GM21825 (cell line): ENCODE measurements around the gene PCDHGA12.
A peak's percentile ranks its signal among the peaks of the same experiment; 100 is the strongest.
"Not testable (repeated sequence)": the region's sequence is repeated elsewhere in the genome, so short reads cannot be mapped to it uniquely, and the experiment has no call there.

Source experiments
- ATAC-seq: cut with Tn5 transposase; IDR thresholded peaks from one replicate; pipeline ENCODE4 v1.9.1; 2021; ENCODE audit warnings: mild to moderate bottlenecking, moderate library complexity; ENCODE audit not compliant: unreplicated experiment

The PCDHGA12 gene

GRCh38 chr5:141430332-141431113 lies at the start of gene PCDHGA12:
TSS of gene PCDHGA12 (plus strand) at chr5:141430507. CDS start at chr5:141430760, 253 bp downstream.
- ATAC-seq = peak; percentile 88

DNA sequence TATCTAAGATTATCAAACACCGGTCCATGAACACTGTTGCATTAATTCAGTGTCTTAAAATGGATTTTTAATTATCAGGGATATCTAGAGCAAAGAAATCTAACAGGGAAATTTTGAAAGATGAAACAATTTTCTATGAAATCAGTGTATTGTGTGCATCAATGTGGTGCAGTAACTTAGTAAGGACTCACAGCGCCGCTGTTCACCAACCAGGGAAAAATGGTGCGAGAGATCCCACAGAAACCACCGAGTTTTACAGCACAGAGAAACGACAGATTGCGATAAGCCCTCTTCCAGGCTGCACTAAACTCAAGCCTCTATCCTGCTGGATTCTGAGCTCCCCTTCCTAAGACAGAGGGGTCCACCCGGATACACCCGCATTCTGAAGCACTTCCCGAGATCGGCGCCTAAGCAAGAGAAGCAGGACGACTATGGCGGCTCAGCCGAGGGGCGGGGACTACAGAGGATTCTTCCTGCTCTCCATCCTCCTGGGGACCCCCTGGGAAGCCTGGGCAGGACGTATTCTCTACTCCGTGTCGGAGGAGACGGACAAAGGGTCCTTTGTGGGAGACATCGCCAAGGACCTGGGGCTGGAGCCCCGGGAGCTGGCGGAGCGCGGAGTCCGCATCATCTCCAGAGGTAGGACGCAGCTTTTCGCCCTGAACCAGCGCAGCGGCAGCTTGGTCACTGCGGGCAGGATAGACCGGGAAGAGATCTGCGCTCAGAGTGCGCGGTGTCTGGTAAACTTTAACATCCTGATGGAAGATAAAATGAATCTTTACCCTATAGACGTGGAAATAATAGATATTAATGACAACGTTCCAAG lies 47.6 kb upstream of the PCDHGA12 start, which contains the start of gene PCDHGA7:
Gene PCDHGA7 (plus strand): TSS at position 274 of the 826 bp plus-strand sequence. CDS start 158 bp downstream, at position 432.
- no peak for ATAC-seq

DNA sequence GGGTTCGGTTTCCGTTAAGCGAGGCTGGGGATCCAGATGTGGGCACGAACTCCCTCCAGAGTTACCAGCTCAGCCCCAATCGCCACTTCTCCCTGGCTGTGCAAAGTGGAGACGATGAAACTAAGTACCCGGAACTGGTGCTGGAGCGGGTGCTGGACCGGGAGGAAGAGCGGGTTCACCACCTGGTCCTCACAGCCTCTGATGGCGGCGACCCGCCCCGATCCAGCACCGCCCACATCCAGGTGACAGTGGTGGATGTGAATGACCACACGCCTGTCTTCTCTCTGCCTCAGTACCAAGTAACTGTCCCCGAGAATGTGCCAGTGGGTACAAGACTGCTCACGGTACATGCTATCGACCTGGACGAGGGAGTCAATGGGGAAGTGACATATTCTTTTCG lies 47.0 kb upstream of the PCDHGA12 start:
- no peak for ATAC-seq

DNA sequence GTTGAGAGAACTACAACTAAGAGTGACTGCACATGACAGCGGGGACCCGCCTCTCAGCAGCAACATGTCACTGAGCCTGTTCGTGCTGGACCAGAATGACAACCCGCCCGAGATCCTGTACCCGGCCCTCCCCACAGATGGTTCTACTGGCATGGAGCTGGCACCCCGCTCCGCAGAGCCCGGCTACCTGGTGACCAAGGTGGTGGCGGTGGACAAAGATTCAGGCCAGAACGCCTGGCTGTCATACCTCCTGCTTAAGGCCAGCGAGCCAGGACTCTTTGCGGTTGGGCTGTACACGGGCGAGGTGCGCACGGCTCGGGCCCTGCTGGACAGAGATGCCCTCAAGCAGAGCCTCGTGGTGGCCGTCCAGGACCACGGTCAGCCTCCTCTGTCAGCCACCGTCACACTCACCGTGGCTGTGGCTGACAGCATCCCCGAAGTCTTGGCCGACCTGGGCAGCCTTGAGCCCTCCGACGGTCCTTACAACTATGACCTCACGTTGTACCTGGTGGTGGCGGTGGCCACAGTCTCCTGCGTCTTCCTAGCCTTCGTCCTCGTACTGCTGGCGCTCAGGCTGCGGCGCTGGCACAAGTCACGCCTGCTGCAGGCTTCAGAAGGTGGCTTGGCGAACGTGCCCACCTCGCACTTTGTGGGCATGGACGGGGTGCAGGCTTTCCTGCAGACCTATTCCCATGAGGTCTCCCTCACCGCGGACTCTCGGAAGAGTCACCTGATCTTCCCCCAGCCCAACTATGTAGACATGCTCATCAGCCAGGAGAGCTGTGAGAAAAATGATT lies 45.6 kb upstream of the PCDHGA12 start:
- no peak for ATAC-seq

GRCh38 chr5:141387557-141388311 lies 42.6 kb upstream of the PCDHGA12 start, which contains the start of gene PCDHGB4:
TSS of gene PCDHGB4 (plus strand) at chr5:141387698. CDS start at chr5:141387885, 187 bp downstream.
- peak; percentile 60 for ATAC-seq

GRCh38 chr5:141388661-141389060 lies 41.6 kb upstream of the PCDHGA12 start:
- no peak for ATAC-seq

- ATAC-seq = no peak
These were observed 40.9 kb upstream of the PCDHGA12 start for GRCh38 chr5:141389153-141390042.

DNA sequence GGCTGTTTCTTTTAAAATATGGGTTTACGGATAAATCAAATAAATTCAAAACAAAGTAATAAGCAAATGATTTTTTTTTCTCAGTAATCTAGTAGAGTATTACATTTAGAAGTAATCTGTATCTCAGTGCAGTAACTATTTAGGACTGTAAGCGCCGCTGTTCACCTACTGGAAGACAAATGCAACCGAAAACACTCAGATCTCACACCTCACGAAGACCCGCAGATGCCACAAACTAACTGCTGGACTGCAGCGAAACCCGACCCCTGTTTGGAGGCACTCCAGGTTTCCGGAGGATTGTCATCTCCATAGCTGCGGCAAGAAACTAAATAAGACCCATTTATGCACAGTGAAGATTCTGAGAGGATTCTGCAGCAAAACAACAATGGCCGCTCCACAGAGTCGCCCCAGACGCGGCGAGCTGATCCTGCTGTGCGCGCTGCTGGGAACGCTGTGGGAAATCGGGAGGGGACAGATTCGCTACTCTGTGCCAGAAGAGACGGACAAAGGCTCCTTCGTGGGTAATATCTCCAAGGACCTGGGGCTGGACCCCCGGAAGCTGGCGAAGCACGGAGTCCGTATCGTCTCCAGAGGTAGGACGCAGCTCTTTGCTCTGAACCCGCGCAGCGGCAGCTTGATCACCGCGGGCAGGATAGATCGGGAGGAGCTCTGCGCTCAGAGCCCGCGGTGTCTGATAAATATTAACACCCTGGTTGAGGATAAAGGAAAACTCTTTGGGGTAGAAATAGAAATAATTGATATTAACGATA lies 37.7 kb upstream of the PCDHGA12 start, which contains the start of gene PCDHGA8:
Gene PCDHGA8 (plus strand): TSS at position 205 of the 770 bp plus-strand sequence. CDS start 181 bp downstream, at position 386.
- ATAC-seq = no peak

DNA sequence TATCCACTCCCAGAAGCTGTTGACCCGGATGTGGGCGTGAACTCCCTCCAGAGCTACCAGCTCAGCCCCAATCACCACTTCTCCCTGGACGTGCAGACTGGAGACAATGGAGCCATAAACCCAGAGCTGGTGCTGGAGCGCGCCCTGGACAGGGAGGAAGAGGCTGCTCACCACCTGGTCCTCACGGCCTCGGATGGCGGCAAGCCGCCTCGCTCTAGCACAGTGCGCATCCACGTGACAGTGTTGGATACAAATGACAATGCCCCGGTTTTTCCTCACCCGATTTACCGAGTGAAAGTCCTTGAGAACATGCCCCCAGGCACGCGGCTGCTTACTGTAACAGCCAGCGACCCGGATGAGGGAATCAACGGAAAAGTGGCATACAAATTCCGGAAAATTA lies 37.0 kb upstream of the PCDHGA12 start:
- no peak for ATAC-seq

DNA sequence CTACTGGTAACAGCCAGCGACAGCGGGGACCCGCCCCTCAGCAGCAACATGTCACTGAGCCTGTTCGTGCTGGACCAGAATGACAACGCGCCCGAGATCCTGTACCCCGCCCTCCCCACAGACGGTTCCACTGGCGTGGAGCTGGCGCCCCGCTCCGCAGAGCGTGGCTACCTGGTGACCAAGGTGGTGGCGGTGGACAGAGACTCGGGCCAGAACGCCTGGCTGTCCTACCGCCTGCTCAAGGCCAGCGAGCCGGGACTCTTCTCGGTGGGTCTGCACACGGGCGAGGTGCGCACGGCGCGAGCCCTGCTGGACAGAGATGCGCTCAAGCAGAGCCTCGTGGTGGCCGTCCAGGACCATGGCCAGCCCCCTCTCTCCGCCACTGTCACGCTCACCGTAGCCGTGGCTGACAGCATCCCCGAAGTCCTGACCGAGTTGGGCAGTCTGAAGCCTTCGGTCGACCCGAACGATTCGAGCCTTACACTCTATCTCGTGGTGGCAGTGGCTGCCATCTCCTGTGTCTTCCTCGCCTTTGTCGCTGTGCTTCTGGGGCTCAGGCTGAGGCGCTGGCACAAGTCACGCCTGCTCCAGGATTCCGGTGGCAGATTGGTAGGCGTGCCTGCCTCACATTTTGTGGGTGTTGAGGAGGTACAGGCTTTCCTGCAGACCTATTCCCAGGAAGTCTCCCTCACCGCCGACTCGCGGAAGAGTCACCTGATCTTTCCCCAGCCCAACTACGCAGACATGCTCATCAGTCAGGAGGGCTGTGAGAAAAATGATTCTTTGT lies 35.7 kb upstream of the PCDHGA12 start:
- ATAC-seq = not testable (repeated sequence)

- peak; percentile 74 for ATAC-seq
These were observed 32.4 kb upstream of the PCDHGA12 start, which contains the start of gene PCDHGB5 for GRCh38 chr5:141397756-141398551. TSS of gene PCDHGB5 (plus strand) at chr5:141397947. CDS start at chr5:141398128, 181 bp downstream.

GRCh38 chr5:141398608-141399007 lies 31.7 kb upstream of the PCDHGA12 start:
- no peak for ATAC-seq

DNA sequence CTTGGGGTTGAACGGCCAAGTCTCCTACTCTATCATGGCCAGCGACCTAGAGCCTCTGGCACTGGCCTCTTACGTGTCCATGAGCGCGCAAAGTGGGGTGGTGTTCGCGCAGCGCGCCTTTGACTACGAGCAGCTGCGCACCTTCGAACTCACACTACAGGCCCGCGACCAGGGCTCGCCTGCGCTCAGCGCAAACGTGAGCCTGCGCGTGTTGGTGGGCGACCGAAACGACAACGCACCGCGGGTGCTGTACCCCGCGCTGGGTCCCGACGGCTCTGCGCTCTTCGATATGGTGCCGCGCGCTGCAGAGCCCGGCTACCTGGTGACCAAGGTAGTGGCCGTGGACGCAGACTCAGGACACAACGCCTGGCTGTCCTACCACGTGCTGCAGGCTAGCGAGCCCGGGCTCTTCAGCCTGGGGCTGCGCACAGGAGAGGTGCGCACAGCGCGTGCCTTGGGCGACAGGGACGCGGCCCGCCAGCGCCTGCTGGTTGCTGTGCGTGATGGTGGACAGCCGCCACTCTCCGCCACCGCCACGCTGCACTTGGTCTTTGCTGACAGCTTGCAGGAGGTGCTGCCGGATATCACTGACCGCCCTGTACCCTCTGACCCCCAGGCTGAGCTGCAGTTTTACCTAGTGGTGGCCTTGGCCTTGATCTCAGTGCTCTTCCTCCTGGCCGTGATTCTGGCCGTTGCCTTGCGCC lies 30.6 kb upstream of the PCDHGA12 start:
- ATAC-seq = no peak

DNA sequence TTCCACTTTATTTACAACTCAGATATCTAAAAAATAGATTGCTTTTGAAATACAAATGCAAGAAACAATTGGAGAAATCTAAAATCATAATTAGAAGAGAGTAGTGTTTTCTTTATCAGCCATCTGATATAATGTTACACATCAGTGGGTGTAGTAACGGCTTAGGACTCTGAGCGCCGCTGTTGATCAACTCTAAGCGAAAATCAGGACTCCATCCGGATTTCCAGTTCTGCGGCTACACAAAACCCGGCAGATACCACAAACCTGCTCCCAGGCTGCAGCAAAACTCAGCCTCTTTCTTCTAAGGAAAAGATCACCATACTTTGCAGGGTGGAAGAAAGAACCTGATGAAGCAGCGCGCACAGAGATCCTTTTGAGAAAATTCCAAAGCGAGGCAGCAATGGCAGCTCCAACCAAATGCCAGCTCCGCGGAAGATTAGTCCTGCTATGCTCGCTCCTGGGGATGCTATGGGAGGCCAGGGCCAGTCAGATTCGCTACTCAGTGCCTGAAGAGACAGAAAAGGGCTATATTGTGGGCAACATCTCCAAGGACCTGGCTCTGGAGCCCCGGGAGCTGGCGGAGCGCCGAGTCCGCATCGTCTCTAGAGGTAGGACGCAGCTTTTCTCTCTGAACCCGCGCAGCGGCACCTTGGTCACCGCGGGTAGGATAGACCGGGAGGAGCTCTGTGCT lies 27.6 kb upstream of the PCDHGA12 start, which contains the start of gene PCDHGA9:
Gene PCDHGA9 (plus strand): TSS at position 226 of the 691 bp plus-strand sequence. CDS start 175 bp downstream, at position 401.
- ATAC-seq = no peak

DNA sequence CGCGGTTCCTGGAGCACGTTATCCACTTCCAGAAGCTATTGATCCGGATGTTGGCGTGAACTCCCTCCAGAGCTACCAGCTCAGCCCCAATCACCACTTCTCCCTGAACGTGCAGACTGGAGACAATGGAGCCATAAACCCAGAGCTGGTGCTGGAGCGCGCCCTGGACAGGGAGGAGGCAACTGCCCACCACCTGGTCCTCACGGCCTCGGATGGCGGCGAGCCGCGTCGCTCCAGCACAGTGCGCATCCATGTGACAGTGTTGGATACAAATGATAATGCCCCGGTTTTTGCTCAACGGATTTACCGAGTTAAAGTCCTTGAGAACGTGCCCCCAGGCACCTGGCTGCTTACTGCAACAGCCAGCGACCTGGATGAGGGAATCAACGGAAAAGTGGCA lies 26.9 kb upstream of the PCDHGA12 start:
- ATAC-seq = no peak
